Subcutaneous abdominal adipose tissue (tissue), 5 donors: ENCODE measurements around the gene TLCD3B.
"Not testable (repeated sequence)": the region's sequence is repeated elsewhere in the genome, so short reads cannot be mapped to it uniquely, and the experiment has no call there.

Source experiments
- H3K27ac ChIP-seq: one replicate; pipeline ENCODE4 v1.7.0; 2013; ENCODE audit warnings: low read depth, mild to moderate bottlenecking, inconsistent platforms, low read length, moderate library complexity
- H3K27me3 ChIP-seq, 5 donors: one replicate each; pipeline ENCODE4 v1.7.0; 2013; ENCODE audit warnings: low read length in 5 of 5, inconsistent platforms in 1 of 5; ENCODE audit not compliant: control insufficient read depth in 5 of 5, insufficient read depth in 4 of 5
- H3K36me3 ChIP-seq, 5 donors: one replicate each; pipeline ENCODE4 v1.7.0; 2013; ENCODE audit warnings: low read length in 5 of 5; ENCODE audit not compliant: control insufficient read depth in 5 of 5, insufficient read depth in 5 of 5
- H3K4me1 ChIP-seq, 5 donors: one replicate each; pipeline ENCODE4 v1.7.0; 2013; ENCODE audit warnings: low read length in 5 of 5, mild to moderate bottlenecking in 3 of 5, moderate library complexity in 1 of 5; ENCODE audit not compliant: control insufficient read depth in 5 of 5, insufficient read depth in 5 of 5
- H3K4me3 ChIP-seq, 5 donors: one replicate each; pipeline ENCODE4 v1.7.0; 2013; ENCODE audit warnings: low read length in 5 of 5, low read depth in 1 of 5
- H3K9ac ChIP-seq, 5 donors: one replicate each; pipeline ENCODE4 v1.7.0; 2013; ENCODE audit warnings: low read length in 5 of 5, mild to moderate bottlenecking in 4 of 5, moderate library complexity in 3 of 5
- H3K9me3 ChIP-seq, 5 donors: one replicate each; pipeline ENCODE4 v1.7.0; 2013; ENCODE audit warnings: low read length in 5 of 5; ENCODE audit not compliant: control insufficient read depth in 5 of 5
- donor health status: healthy.
- donor health status: healthy.
- donor health status: healthy.
- donor health status: healthy.
- donor health status: healthy.

Gene TLCD3B

GRCh38 chr16:30016555-30017276 is 14.4 kb downstream of the TLCD3B start:
- Histone ChIP-seq H3K27ac (no peak overlapping the region), H3K9me3 (no peaks in the 10 kb centered on the region), H3K9ac (no peak overlapping the region), H3K27me3 (peaks cover 6 to 10% (median 7%) of the 10 kb centered on the region in 5 donors), H3K36me3 (no peaks in the 10 kb centered on the region), H3K4me1 (peaks cover 0 to 8% (median 7%) of the 10 kb centered on the region in 5 donors), H3K4me3 (no peak overlapping the region)

GRCh38 chr16:30015450-30015849 is 15.6 kb downstream of the TLCD3B start:
- H3K9me3 ChIP-seq, H3K4me3 ChIP-seq: not testable (repeated sequence)
- peaks cover 11 to 16% (median 12%) of the 10 kb centered on the region in 5 donors for H3K27me3 ChIP-seq

GRCh38 chr16:30012598-30012997 is 18.5 kb downstream of the TLCD3B start:
- Histone ChIP-seq H3K4me1 (peaks cover 0 to 12% (median 10%) of the 10 kb centered on the region in 5 donors), H3K27me3 (peaks cover 28 to 33% (median 32%) of the 10 kb centered on the region in 5 donors)
- H3K27ac ChIP-seq, H3K36me3 ChIP-seq, H3K9ac ChIP-seq, H3K9me3 ChIP-seq, H3K4me3 ChIP-seq: not testable (repeated sequence)

More at GRCh38 chr16:30015450-30015849, 15.6 kb downstream of the TLCD3B start:
- H3K4me1 ChIP-seq, H3K27ac ChIP-seq, H3K36me3 ChIP-seq, H3K9ac ChIP-seq: not testable (repeated sequence)

- Histone ChIP-seq H3K4me3 (no peak overlapping the region), H3K27ac (no peak overlapping the region), H3K9ac (no peak overlapping the region), H3K4me1 (peaks cover 0 to 12% (median 10%) of the 10 kb centered on the region in 5 donors), H3K27me3 (peaks cover 29 to 37% (median 35%) of the 10 kb centered on the region in 5 donors), H3K9me3 (no peaks in the 10 kb centered on the region), H3K36me3 (no peaks in the 10 kb centered on the region)
Measured at GRCh38 chr16:30011714-30012504, 19.2 kb downstream of the TLCD3B start.

GRCh38 chr16:30010844-30011713 is 20.0 kb downstream of the TLCD3B start, which contains the start of gene DOC2A:
TSS of gene DOC2A (minus strand) at chr16:30011027. CDS start at chr16:30010222, 805 bp downstream.
- H3K4me3 ChIP-seq: peak within 1 kb of the TSS in 3 of 5 donors; percentile 29 to 49 (median 34)
- no peaks in the 10 kb centered on the region for H3K9me3 ChIP-seq
- H3K4me1 ChIP-seq: peaks cover 0 to 12% (median 10%) of the 10 kb centered on the region in 5 donors
- no peak within 1 kb of the TSS for H3K9ac ChIP-seq
- no peak within 1 kb of the TSS for H3K27ac ChIP-seq
- peaks cover 24 to 37% (median 35%) of the 10 kb centered on the region in 5 donors for H3K27me3 ChIP-seq
- no peaks in the 10 kb centered on the region for H3K36me3 ChIP-seq

GRCh38 chr16:30009990-30010843 is 20.9 kb downstream of the TLCD3B start:
- no peak overlapping the region for H3K27ac ChIP-seq
- no peaks in the 10 kb centered on the region for H3K9me3 ChIP-seq
- H3K36me3 ChIP-seq: no peaks in the 10 kb centered on the region
- H3K4me1 ChIP-seq: peaks cover 0 to 15% (median 13%) of the 10 kb centered on the region in 5 donors
- no peak overlapping the region for H3K9ac ChIP-seq
- no peak overlapping the region for H3K4me3 ChIP-seq
- H3K27me3 ChIP-seq: peaks cover 24 to 37% (median 35%) of the 10 kb centered on the region in 5 donors

- no peak overlapping the region for H3K4me3 ChIP-seq
- peaks cover 0 to under 1% (median 0%) of the 10 kb centered on the region in 5 donors for H3K36me3 ChIP-seq
- H3K27me3 ChIP-seq: peaks cover 24 to 37% (median 35%) of the 10 kb centered on the region in 5 donors
- H3K27ac ChIP-seq: no peak overlapping the region
- H3K4me1 ChIP-seq: peaks cover 0 to 23% (median 14%) of the 10 kb centered on the region in 5 donors
- H3K9ac ChIP-seq: no peak overlapping the region
- H3K9me3 ChIP-seq: no peaks in the 10 kb centered on the region
Measured at GRCh38 chr16:30009085-30009862, 21.8 kb downstream of the TLCD3B start.

- H3K4me1 ChIP-seq: peaks cover 0 to 25% (median 14%) of the 10 kb centered on the region in 5 donors
- H3K27me3 ChIP-seq: peaks cover 24 to 37% (median 35%) of the 10 kb centered on the region in 5 donors
- no peak overlapping the region for H3K4me3 ChIP-seq
- peaks cover 0 to 16% (median 12%) of the 10 kb centered on the region in 5 donors for H3K36me3 ChIP-seq
- H3K27ac ChIP-seq: no peak overlapping the region
- H3K9ac ChIP-seq: no peak overlapping the region
- H3K9me3 ChIP-seq: no peaks in the 10 kb centered on the region
Measured at GRCh38 chr16:30007378-30007895, 23.6 kb downstream of the TLCD3B start.
